NCI-H2171 treated with DMSO at 0.1 percent for 48 hours (cell line): ENCODE measurements around the gene EXOC6B.

ENCODE experiments used
- DNase-seq: peaks from one replicate; lab custom pipeline; 2025; lab: John Stamatoyannopoulos, UW

The EXOC6B gene

GRCh38 chr2:72350852-72351251 is 475.0 kb downstream of the EXOC6B start:
- DNase-seq: no peak

GRCh38 chr2:72349016-72349415 is 476.8 kb downstream of the EXOC6B start:
- DNase-seq: no peak

- no peak for DNase-seq
Observed at GRCh38 chr2:72347081-72347480, 478.8 kb downstream of the EXOC6B start.

DNA sequence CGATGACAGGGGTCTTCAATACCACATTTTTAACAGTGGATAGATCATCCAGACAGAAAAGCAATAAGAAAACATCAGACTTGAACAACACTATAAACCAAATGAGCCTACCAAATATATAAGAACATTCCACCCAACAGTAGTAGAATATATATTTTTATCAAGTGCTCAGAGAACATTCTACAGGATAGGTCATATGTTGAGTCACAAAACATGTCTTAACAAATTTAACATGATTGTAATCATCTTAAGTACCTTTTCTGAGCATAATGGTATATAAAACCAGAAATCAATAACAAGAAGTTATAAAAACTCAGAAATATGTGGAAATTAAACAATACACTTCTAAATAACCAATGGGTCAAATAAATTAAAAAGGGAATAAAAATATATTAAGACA is 484.2 kb downstream of the EXOC6B start:
- DNase-seq: no peak

- no peak for DNase-seq
Observed at GRCh38 chr2:72340665-72341064, 485.2 kb downstream of the EXOC6B start.

DNA sequence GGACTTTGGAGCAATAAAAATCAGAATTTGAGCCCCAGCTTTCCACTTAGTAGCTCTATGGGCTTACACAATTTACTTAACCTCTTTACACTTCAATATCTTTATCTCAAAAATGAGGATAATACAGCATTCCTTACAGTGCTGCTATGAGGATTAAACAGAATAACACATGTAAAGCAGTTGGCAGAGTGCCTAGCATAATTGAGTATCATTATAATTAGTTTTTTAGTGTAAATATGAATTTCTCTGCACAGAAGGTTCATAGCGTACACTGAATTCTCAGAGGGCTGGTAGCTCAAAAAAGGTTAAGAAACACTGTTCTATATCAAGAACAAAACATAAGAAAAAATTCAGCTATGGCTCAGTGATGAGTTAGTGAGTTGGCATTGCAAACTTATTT is 487.8 kb downstream of the EXOC6B start:
- no peak for DNase-seq

DNA sequence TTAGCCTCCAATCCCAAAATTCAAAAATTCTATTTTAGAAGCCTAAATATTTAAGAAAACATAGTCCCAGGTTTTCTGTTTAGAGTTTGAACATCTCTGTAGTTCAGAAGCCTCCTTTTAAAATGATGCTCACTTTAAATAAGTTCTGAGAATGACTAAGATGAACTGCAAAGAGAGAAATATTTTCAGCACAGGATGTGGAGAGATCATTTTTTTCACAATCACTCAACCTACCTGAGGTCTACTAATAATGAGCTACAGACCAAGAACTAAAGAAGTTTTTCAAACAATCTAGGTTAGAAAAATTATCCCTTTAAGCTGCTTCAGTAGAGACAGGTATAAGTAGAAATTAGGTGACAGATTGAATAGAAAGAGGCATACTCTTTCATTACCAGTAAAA is 493.1 kb downstream of the EXOC6B start:
- no peak for DNase-seq

DNA sequence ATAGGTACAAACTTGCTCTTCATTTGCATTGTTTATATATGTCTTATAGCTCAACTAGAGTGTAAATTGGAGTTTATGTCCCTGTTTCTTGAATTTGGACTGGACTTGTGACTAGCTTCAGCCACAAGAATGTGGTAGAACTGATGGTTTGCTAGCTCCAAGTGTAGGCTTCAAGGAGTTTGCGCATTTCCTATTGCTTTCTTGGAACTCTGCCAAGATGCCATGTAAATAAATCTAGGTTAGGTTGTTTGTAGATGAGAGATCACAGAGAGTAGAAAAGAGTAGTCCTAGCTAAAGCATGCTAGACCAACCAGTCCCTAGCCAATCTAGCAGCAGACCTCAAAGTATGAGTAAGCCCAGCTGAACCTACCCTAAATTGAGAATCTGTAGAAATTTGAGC is 495.2 kb downstream of the EXOC6B start:
- DNase-seq: no peak

- DNase-seq: no peak
Observed at GRCh38 chr2:72326759-72327158, 499.1 kb downstream of the EXOC6B start.

GRCh38 chr2:72325592-72326422 is 500.0 kb downstream of the EXOC6B start:
- no peak for DNase-seq

DNA sequence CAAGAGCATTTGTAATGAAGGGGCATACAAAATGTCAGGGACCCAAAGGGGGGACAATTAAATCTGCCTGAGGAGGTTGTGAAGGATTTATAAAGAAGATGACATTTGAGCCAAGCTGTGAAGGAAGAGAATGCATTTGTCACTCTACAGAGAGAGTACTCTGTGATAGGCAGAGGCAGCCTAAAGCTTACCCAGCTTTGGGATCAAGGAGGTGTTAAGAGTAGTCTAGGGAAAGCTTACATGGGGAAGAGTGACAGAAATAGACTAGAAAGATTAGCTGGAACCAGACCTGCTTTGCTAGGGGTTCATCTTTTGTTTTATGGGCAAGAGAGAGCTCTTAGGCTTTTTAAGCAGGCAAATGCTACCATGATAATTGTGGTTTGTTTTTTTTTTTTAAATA is 509.1 kb downstream of the EXOC6B start:
- DNase-seq: no peak

DNA sequence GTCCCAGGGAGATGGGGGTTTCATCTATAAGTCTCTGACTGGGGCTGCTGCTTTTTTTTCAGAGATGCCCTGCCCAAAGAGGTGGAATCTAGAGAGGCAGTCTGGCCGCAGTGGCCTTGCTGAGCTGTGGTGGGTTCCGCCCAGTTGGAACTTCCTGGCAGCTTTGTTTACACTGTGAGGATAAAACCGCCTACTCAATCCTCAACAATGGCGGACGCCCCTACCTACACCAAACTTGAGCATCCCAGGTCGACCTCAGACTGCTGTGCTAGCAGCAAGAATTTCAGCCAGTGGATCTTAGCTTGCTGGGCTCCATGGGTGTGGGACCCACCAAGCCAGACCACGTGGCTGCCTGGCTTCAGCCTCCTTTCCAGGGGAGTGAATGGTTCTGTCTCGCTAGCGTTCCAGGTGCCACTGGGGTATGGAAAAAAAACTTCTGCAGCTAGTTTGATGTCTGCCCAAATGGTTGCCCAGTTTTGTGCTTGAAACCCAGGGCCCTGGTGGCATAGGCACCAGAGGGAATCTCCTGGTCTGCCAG is 525.6 kb downstream of the EXOC6B start:
- DNase-seq: no peak

DNA sequence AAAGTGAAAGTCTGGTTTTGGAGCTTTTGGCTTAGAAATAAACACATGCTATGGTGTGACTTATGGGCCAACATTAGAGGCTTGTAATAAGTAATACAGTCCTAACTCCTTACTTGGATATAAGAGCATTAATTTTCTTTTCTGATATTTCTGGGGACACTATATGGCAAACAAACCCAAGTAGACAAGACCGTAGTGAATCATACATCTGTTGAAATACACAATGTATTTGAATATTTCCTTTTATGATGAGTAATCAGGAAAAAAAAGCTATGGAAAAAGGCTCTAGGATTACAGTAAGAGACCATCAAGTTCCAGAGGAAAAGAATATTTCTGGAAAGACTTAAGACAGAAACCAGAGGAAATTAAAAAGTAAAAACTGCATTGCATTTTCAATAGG is 532.2 kb downstream of the EXOC6B start:
- no peak for DNase-seq

GRCh38 chr2:72292433-72292832 is 533.4 kb downstream of the EXOC6B start:
- no peak for DNase-seq

- DNase-seq: no peak
Observed at GRCh38 chr2:72291059-72291458, 534.8 kb downstream of the EXOC6B start.

- DNase-seq: no peak
Observed at GRCh38 chr2:72289736-72290135, 536.1 kb downstream of the EXOC6B start.

DNA sequence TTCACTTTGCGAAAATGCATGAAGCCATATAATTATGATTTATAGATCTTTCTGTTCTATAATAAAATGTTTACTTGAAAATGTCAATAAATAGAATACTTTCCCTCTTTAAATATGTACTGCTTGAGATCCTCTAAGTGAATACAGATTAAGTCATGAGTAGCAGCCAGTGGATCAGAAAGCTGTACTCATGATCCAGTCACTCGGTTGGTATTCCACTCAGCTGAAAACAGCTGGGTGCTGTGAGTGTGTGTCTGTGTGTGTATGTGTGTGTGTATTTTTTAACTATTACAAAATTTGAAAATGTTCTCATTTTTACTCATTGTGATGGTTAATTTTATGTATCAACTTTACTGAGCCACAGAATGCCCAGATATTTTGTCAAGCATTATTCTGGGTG is 536.5 kb downstream of the EXOC6B start:
- DNase-seq: no peak

DNA sequence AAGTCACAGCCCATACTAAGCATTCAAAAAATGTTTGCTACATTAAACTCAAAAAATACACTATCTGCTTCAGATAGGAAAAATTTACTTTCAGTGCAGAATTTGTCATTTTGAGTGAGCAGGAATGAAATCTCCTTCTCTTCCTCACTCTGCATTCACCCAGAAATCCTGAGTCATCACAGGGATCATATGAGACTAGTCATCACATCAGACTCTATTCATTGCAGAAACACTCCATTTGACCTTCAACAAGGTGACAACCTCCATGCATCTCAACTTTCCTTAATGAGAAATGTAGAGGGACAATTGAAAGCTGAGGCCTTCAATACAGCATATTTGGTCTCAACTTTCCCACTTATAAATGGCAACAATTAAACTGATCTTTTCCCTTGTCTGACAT is 547.8 kb downstream of the EXOC6B start:
- DNase-seq: no peak

DNA sequence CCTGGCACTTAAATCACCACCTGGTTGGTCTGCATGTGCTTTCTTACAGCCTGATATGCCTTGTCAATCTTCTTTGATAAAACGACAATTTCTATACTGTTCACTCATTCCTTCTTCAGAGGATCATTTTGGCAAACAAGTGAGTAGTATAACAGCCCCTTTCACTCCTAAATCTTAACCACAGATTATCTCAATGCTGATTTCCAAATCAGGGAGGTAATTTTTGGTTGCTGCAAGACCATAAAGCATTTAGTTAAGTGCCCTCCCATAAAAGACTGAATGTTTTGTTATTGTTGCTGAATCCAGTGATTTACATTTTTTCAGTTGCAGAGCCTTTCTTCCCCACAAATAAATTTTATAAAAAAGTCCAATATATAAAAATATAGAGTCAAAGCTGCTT is 549.0 kb downstream of the EXOC6B start:
- DNase-seq: no peak

- DNase-seq: no peak
Observed at GRCh38 chr2:72276356-72276755, 549.5 kb downstream of the EXOC6B start.

DNA sequence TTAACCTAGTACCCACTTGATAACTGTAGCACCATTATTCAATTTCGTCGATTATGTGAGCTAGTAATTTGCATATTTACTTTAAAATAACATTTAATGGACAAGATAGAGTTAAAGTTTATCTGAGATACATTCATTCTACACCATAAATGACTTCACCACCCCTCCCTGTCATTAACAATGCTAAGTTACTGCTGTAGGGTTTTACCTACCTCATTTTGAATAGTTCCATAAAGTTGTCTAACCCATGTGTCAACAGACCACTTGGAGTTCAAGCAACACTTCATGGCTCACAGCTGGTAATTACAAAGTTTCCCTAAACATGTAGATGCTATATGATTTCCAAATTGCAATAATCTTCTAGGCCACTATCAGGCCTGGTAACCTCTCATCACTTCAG is 550.7 kb downstream of the EXOC6B start:
- DNase-seq: no peak

DNA sequence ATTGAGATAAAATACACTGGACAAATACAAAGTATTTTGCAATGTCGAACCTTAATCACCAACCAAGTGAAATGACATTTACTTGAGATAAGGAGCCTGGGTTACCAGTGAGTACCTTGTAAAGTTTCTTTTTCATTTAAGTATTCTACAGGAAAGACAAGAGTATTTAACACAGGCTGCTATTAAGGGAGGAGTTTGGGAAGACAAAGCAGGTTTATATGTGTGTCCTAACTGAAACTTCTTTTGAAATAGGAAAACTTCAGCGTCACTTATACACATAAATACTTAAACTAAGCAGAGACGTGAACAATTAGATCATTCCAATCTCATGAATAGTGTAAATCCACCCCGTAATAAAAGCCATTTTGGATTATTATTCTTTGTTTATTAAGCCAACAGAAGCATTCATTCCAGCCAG is 551.4 kb downstream of the EXOC6B start:
- no peak for DNase-seq

GRCh38 chr2:72273384-72273783 is 552.4 kb downstream of the EXOC6B start:
- no peak for DNase-seq
